NB4 (cell line): ENCODE results near the gene TGFBR3.

ENCODE experiments used
- CTCF ChIP-seq: IDR thresholded peaks from one replicate; pipeline ENCODE4 v1.5.1; 2012; ENCODE audit warnings: low read depth, low read length
- POLR2A ChIP-seq: IDR thresholded peaks from 2 replicates; pipeline ENCODE4 v1.6.1; 2011; ENCODE audit warnings: mild to moderate bottlenecking; ENCODE audit not compliant: insufficient read length; ENCODE audit errors: extremely low read depth

GRCh38 chr1:91660708-91661107 lies 225.2 kb downstream of the TGFBR3 start:
- TF ChIP-seq CTCF = no peak
- TF ChIP-seq POLR2A = no peak
